Measurements from ENCODE around the gene ARHGEF19. TPM values are rescaled to one million over a fixed set of nuclear protein-coding genes. Genes with fewer than 3 reads are reported as not detected.

The ARHGEF19 gene
- total and polyA plus RNA-seq, 2 donors from 2014 or later: 3.5 to 8.2 TPM

DNA sequence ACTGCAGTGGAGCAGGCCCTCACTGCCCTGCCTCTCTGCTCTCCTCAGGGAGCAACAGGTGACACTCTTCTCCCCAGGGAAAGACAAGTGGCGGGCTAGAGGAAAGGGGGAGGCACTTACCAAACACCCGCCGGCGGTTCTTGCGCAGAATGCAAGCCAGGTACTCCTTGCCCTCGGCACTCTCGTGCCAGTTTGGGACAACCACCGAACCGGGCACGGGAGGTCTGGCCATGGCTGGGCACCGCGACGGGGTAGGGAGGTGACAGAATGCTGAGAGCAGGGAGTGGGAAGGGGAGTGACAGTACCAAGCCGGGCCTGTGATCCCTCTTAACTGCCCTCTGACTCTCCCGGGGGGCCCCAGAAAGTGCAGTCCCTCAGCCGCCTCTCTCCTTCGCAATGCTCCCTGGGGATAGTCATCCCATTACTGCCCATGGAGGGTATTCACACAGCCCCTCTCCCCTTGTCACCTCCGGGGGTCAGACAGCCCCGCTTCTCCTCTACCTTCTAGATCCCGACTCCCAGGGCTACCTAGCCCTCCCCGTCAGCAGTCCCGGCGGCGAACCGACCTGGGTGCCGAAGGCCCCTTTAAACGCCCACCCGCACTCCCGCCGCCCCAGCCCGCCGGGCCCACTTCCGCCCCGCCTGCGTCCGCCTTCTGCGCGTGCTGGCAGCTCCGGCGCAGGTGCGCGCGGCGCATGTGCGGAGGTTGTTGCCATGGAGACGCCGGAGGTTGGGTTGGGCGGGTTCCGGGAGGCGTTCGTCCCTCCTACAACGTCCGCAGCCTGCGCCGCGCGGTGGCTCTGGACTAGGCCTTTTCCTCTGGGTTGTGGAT, 24.3 kb upstream of the ARHGEF19 start, which contains the start of gene CPLANE2:
Gene CPLANE2 (minus strand): TSS at position 673 of the 832 bp plus-strand sequence. CDS start 441 bp downstream, at position 232.
- intact Hi-C loops (cut with DNase I): no loop called here
- Histone ChIP-seq H3K4me1 (ENCODE audit: control insufficient read depth in 2 of 3, insufficient read depth in 2 of 3, low read depth in 1 of 3, low read length in 3 of 3) (peaks cover 0 to 13% (median 3%) of the 10 kb centered on the region in 3 donors), H3K9ac (ENCODE audit: low read length in 3 of 3) (peak within 1 kb of the TSS; percentile 54 to 98 (median 87)), H3K4me3 (ENCODE audit: low read length in 3 of 3) (peak within 1 kb of the TSS; percentile 59 to 88 (median 87)), H3K27me3 (ENCODE audit: control insufficient read depth, insufficient read depth, low read length) (no peaks in the 10 kb centered on the region), H3K27ac (ENCODE audit: low read depth in 2 of 2, low read length in 2 of 2) (peak within 1 kb of the TSS; percentile 86 to 91), H3K36me3 (ENCODE audit: control insufficient read depth in 2 of 3, insufficient read depth in 3 of 3, low read length in 3 of 3) (no peaks in the 10 kb centered on the region), H3K9me3 (ENCODE audit: control insufficient read depth in 2 of 3, insufficient read depth in 1 of 3, low read length in 3 of 3) (no peaks in the 10 kb centered on the region)
- no peak for FAIRE-seq
- TF ChIP-seq, protein P1, sequence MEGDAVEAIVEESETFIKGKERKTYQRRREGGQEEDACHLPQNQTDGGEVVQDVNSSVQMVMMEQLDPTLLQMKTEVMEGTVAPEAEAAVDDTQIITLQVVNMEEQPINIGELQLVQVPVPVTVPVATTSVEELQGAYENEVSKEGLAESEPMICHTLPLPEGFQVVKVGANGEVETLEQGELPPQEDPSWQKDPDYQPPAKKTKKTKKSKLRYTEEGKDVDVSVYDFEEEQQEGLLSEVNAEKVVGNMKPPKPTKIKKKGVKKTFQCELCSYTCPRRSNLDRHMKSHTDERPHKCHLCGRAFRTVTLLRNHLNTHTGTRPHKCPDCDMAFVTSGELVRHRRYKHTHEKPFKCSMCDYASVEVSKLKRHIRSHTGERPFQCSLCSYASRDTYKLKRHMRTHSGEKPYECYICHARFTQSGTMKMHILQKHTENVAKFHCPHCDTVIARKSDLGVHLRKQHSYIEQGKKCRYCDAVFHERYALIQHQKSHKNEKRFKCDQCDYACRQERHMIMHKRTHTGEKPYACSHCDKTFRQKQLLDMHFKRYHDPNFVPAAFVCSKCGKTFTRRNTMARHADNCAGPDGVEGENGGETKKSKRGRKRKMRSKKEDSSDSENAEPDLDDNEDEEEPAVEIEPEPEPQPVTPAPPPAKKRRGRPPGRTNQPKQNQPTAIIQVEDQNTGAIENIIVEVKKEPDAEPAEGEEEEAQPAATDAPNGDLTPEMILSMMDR (IDR thresholded peaks at IDR 0.05; ENCODE audit: borderline replicate concordance, extremely low read depth, insufficient read depth): peak; percentile 3
- peak; percentile 95 to 98 (median 97) for DNase-seq

DNA sequence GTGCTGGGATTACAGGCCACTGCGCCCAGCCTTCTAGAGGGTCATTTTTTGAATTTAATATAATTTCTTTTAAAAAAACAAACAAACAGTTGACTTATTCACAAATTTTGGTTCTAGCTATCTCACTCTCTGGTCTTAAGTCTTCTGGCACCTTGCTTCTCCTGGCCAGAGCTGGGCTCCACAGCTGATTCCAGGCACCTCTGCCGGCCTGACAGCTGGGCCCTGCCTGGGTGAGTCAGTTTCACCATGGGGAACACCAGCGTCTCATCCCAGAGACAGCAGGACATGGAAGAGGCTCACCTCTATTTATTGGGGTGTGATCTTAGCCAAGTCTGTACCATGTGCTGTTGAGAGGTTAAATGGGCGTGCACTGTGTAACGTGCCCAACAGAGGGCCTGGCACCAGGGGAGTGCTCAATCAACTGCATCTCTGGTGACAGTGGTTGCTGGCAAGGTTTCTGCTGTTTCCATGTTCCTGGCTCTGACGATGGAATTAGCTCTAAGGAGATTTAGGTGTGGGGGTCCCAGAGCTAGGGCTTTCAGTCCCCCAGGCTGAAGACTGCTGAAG, 23.6 kb upstream of the ARHGEF19 start:
- Histone ChIP-seq H3K4me3 (ENCODE audit: low read length in 3 of 3) (peak overlapping the region; percentile 18 to 88 (median 87)), H3K9me3 (ENCODE audit: control insufficient read depth in 2 of 3, insufficient read depth in 1 of 3, low read length in 3 of 3) (no peaks in the 10 kb centered on the region), H3K9ac (ENCODE audit: low read length in 3 of 3) (peak overlapping the region in 2 of 3 donors; percentile 87 to 98), H3K36me3 (ENCODE audit: control insufficient read depth in 2 of 3, insufficient read depth in 3 of 3, low read length in 3 of 3) (no peaks in the 10 kb centered on the region), H3K27me3 (ENCODE audit: control insufficient read depth, insufficient read depth, low read length) (no peaks in the 10 kb centered on the region), H3K4me1 (ENCODE audit: control insufficient read depth in 2 of 3, insufficient read depth in 2 of 3, low read depth in 1 of 3, low read length in 3 of 3) (peaks cover 0 to 13% (median 3%) of the 10 kb centered on the region in 3 donors), H3K27ac (ENCODE audit: low read depth in 2 of 2, low read length in 2 of 2) (peak overlapping the region; percentile 86 to 91)
- TF ChIP-seq, protein P1 (IDR thresholded peaks at IDR 0.05; ENCODE audit: borderline replicate concordance, extremely low read depth, insufficient read depth): peak; percentile 32
- DNase-seq: peak in 4 of 5 donors; percentile 45 to 69 (median 54)
- intact Hi-C loops (cut with DNase I): no loop called here
- FAIRE-seq: no peak

DNA sequence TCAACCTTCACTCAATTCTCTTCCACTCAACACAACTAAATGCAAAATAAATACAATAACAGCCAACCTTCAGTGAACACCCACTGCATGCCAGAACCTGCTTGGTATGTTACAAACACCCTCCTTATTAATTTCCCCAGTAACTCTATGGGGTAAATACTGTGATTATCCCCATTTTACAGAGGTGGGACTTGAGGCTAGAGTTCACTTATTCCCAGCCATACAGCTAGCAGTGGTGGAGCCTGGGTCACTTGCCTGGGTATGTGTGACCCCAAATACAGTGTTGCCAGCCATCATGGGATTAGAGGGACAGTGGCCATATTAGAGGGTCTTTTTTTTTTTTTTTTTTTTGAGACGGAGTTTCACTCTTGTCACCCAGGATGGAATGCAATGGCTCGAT, 22.9 kb upstream of the ARHGEF19 start:
- no peaks in the 10 kb centered on the region for H3K9me3 ChIP-seq (ENCODE audit: control insufficient read depth in 2 of 3, insufficient read depth in 1 of 3, low read length in 3 of 3)
- H3K4me1 ChIP-seq (ENCODE audit: control insufficient read depth in 2 of 3, insufficient read depth in 2 of 3, low read depth in 1 of 3, low read length in 3 of 3): peaks cover 0 to 13% (median 3%) of the 10 kb centered on the region in 3 donors
- TF ChIP-seq, protein P1 (IDR thresholded peaks at IDR 0.05; ENCODE audit: borderline replicate concordance, extremely low read depth, insufficient read depth): no peak
- intact Hi-C loops (cut with DNase I): no loop called here
- no peak overlapping the region for H3K9ac ChIP-seq (ENCODE audit: low read length in 3 of 3)
- FAIRE-seq: no peak
- H3K36me3 ChIP-seq (ENCODE audit: control insufficient read depth in 2 of 3, insufficient read depth in 3 of 3, low read length in 3 of 3): no peaks in the 10 kb centered on the region
- DNase-seq: no peak
- H3K27ac ChIP-seq (ENCODE audit: low read depth in 2 of 2, low read length in 2 of 2): no peak overlapping the region
- no peaks in the 10 kb centered on the region for H3K27me3 ChIP-seq (ENCODE audit: control insufficient read depth, insufficient read depth, low read length)
- no peak overlapping the region for H3K4me3 ChIP-seq (ENCODE audit: low read length in 3 of 3)

Data from kidney (tissue), 14 donors.